WTC11 (cell line): ENCODE data around the gene CLNK. TPM values are rescaled to one million over a fixed set of nuclear protein-coding genes. Genes with fewer than 3 reads are reported as not detected.

Experiments used
- ATAC-seq: fragments of 200-7000 bp; cut with Tn5 transposase; 2 replicates; pipeline ENCODE4 v1.10.0; 2021; ENCODE audit warnings: mild to moderate bottlenecking, moderate library complexity
- CTCF ChIA-PET: fragments of 300-600 bp; sonication (Branson Sonifier 250); formaldehyde crosslinking; loops from one replicate; lab custom pipeline; 2021; ENCODE audit warnings: antibody characterized with exemption; lab: Charles Lee
- POLR2A ChIA-PET: fragments of 350-600 bp; sonication (Branson Sonifier 250); formaldehyde crosslinking; loops from one replicate; lab custom pipeline; 2021; ENCODE audit warnings: antibody characterized with exemption; lab: Charles Lee
- DNase-seq: peaks from one replicate; pipeline ENCODE4 v3.0.0; 2021; ENCODE audit warnings: low spot score
- H3K27ac Mint-ChIP-seq: 2 replicates; pipeline ENCODE4 v1.8.0; 2021; ENCODE audit warnings: mixed read lengths
- H3K27me3 Mint-ChIP-seq: 2 replicates; pipeline ENCODE4 v1.8.0; 2021; ENCODE audit warnings: low read depth, mild to moderate bottlenecking, moderate library complexity, mixed read lengths
- H3K36me3 Mint-ChIP-seq: 2 replicates; pipeline ENCODE4 v1.8.0; 2021; ENCODE audit warnings: mixed read lengths
- H3K4me1 Mint-ChIP-seq: 2 replicates; pipeline ENCODE4 v1.8.0; 2022; ENCODE audit warnings: mixed read lengths
- H3K4me3 Mint-ChIP-seq: 2 replicates; pipeline ENCODE4 v1.8.0; 2021; ENCODE audit warnings: mild to moderate bottlenecking, moderate library complexity, mixed read lengths
- H3K9me3 Mint-ChIP-seq: 2 replicates; pipeline ENCODE4 v1.8.0; 2021; ENCODE audit warnings: mixed read lengths
- CBFB ChIP-seq: sonication (generic); formaldehyde crosslinking; IDR thresholded peaks from 2 replicates; pipeline ENCODE4 v1.8.1; 2022; ENCODE audit warnings: mild to moderate bottlenecking, low read depth, missing genetic modification reagents
- GRHL2 ChIP-seq: fragments of 250-450 bp; sonication (Bioruptor Pico); IDR thresholded peaks from 2 replicates; pipeline ENCODE4 v1.8.0; 2022; ENCODE audit warnings: mild to moderate bottlenecking, moderate library complexity; ENCODE audit not compliant: insufficient replicate concordance, severe bottlenecking
- HMGA2 ChIP-seq: fragments of 250-450 bp; sonication (Bioruptor Pico); IDR thresholded peaks from 2 replicates; pipeline ENCODE4 v1.4.0; 2021; ENCODE audit warnings: mild to moderate bottlenecking, moderate library complexity
- MAX ChIP-seq: sonication (generic); formaldehyde crosslinking; IDR thresholded peaks from 2 replicates; pipeline ENCODE4 v1.8.0; 2022; ENCODE audit warnings: mild to moderate bottlenecking, missing genetic modification reagents
- MXD4 ChIP-seq: fragments of 250-450 bp; sonication (Bioruptor Pico); IDR thresholded peaks from 2 replicates; pipeline ENCODE4 v1.8.0; 2021; ENCODE audit warnings: mild to moderate bottlenecking, moderate library complexity, borderline replicate concordance
- NFE2L1 ChIP-seq: sonication (generic); formaldehyde crosslinking; IDR thresholded peaks from 2 replicates; pipeline ENCODE4 v1.8.1; 2023; ENCODE audit warnings: missing genetic modification reagents
- NFYB ChIP-seq: sonication (generic); formaldehyde crosslinking; conservative IDR thresholded peaks from 2 replicates; pipeline ENCODE4 v1.8.0; 2022; ENCODE audit warnings: low read depth, missing genetic modification reagents
- NR3C1 ChIP-seq: sonication (generic); formaldehyde crosslinking; conservative IDR thresholded peaks from 2 replicates; pipeline ENCODE4 v1.8.1; 2023; ENCODE audit warnings: low read depth, mild to moderate bottlenecking, missing genetic modification reagents
- PRRX2 ChIP-seq: fragments of 250-450 bp; sonication (Bioruptor Pico); IDR thresholded peaks from 2 replicates; pipeline ENCODE4 v1.8.0; 2021; ENCODE audit warnings: mild to moderate bottlenecking
- RELA ChIP-seq: sonication (generic); formaldehyde crosslinking; IDR thresholded peaks from 2 replicates; pipeline ENCODE4 v1.8.1; 2022; ENCODE audit warnings: missing genetic modification reagents, mild to moderate bottlenecking, borderline replicate concordance
- RORB ChIP-seq: fragments of 250-450 bp; sonication (Bioruptor Pico); IDR thresholded peaks from 2 replicates; pipeline ENCODE4 v1.9.0; 2021; ENCODE audit warnings: mild to moderate bottlenecking
- TCF7 ChIP-seq: sonication (generic); formaldehyde crosslinking; IDR thresholded peaks from 2 replicates; pipeline ENCODE4 v1.8.0; 2022; ENCODE audit warnings: mild to moderate bottlenecking, low read depth, missing genetic modification reagents, moderate library complexity
- TP53 ChIP-seq: sonication (generic); formaldehyde crosslinking; IDR thresholded peaks from 2 replicates; pipeline ENCODE4 v1.8.1; 2023; ENCODE audit warnings: mild to moderate bottlenecking, missing genetic modification reagents
- ZBTB21 ChIP-seq: sonication (generic); formaldehyde crosslinking; IDR thresholded peaks from 2 replicates; pipeline ENCODE4 v1.8.1; 2023; ENCODE audit warnings: mild to moderate bottlenecking, missing genetic modification reagents, borderline replicate concordance
- ZNF138 ChIP-seq: sonication (generic); formaldehyde crosslinking; conservative IDR thresholded peaks from 2 replicates; pipeline ENCODE4 v1.8.1; 2022; ENCODE audit warnings: mild to moderate bottlenecking, moderate library complexity, missing genetic modification reagents
- ZNF425 ChIP-seq: fragments of 250-450 bp; sonication (Bioruptor Pico); conservative IDR thresholded peaks from 2 replicates; pipeline ENCODE4 v1.9.0; 2021; ENCODE audit warnings: mild to moderate bottlenecking
- ZNF532 ChIP-seq: fragments of 250-450 bp; sonication (Bioruptor Pico); IDR thresholded peaks from 2 replicates; pipeline ENCODE4 v1.9.0; 2021; ENCODE audit warnings: mild to moderate bottlenecking, borderline replicate concordance
- total RNA-seq: library from RNA; stranded (reverse); gene quantifications from 3 replicates; pipeline ENCODE4 v1.2.3, GENCODE V29; 2021
- TF ChIP-seq, protein P1 (sequence below): sonication (generic); formaldehyde crosslinking; IDR thresholded peaks from 2 replicates; pipeline ENCODE4 v1.8.1; 2022; ENCODE audit warnings: missing genetic modification reagents, borderline replicate concordance

The CLNK gene
- total RNA-seq, 1 experiment from 2014 or later = not detected

DNA sequence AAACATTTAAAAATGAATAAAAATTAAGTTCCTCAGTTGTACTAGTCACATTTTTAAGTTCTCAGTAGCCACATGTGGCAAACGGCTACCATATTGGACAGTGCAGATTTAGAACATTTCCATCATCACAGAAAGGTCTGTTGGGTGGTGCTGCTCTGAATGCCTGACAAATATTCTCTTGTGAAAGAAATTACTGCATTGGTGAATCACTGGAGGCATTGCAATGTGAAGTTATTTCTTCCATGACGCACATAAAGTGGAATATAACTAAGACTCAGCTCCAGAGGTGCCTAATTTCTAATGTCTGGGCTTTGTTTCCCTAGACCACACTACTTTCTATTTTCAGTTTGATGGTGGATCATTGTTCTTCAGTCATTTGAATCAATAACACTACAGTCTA lies 44.9 kb downstream of the CLNK start (continued):
- TF ChIP-seq ZNF425 (CRISPR knock-in tag) (no peak), MXD4 (CRISPR knock-in tag) (no peak), TP53 (CRISPR knock-in tag) (no peak), RORB (CRISPR knock-in tag) (no peak), TCF7 (CRISPR knock-in tag) (no peak), GRHL2 (no peak)

DNA sequence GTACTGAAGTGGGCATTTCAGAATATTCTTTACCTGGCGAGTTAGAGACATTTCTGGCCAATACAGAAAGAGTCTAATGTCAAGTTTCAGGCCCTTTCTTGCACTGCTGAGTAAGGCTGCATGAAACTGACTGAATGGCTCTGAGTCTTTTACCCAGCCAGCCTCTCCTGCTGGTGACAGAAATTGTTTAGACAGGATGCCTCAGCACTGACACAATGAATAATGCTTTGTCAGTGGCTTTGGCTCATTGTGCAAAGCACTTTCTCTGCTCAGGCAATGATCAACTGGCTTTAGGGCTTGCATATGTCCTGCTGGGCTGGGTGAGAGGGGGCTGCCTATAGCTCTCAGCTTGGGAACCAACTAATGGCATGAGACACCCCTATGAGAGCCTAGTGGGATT lies 45.5 kb downstream of the CLNK start:
- POLR2A ChIA-PET = no interaction called here
- H3K27ac Mint-ChIP-seq = no peak overlapping the region
- TF ChIP-seq HMGA2 (CRISPR knock-in tag) = no peak
- TF ChIP-seq CBFB (CRISPR knock-in tag) = no peak
- TF ChIP-seq, protein P1, sequence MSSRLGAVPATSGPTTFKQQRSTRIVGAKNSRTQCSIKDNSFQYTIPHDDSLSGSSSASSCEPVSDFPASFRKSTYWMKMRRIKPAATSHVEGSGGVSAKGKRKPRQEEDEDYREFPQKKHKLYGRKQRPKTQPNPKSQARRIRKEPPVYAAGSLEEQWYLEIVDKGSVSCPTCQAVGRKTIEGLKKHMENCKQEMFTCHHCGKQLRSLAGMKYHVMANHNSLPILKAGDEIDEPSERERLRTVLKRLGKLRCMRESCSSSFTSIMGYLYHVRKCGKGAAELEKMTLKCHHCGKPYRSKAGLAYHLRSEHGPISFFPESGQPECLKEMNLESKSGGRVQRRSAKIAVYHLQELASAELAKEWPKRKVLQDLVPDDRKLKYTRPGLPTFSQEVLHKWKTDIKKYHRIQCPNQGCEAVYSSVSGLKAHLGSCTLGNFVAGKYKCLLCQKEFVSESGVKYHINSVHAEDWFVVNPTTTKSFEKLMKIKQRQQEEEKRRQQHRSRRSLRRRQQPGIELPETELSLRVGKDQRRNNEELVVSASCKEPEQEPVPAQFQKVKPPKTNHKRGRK (CRISPR knock-in tag) = no peak
- TF ChIP-seq NFE2L1 (CRISPR knock-in tag) = no peak
- no peak for TF ChIP-seq ZBTB21 (CRISPR knock-in tag)
- TF ChIP-seq ZNF138 (CRISPR knock-in tag) = no peak
- no peak for TF ChIP-seq PRRX2 (CRISPR knock-in tag)
- no peaks in the 10 kb centered on the region for H3K4me1 Mint-ChIP-seq
- H3K36me3 Mint-ChIP-seq = peaks cover 60% of the 10 kb centered on the region
- CTCF ChIA-PET = no interaction called here
- no peak overlapping the region for H3K4me3 Mint-ChIP-seq
- DNase-seq = no peak
- H3K27me3 Mint-ChIP-seq = peaks cover 2% of the 10 kb centered on the region; the same call in 1 of the 2 replicates
- H3K9me3 Mint-ChIP-seq = peaks cover 79% of the 10 kb centered on the region
- no peak for ATAC-seq

DNA sequence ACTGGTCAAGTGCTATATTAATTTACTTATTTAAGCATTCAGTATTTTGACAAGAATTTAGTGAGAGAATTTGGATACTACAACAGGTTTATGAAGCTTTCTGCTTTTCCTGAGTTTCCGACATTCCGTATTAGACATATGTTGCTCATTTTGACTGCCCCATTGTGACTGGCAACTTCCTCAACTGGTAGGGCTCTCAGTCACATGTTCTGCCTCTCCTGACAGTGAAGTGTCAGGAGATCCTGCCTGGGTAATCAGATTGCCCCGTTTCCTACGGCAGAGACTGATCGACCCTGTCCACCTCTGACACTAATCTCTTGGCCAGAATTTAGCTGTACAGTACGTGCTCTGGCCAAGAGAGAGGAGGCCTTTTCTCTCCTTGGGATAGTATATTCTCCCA lies 49.5 kb downstream of the CLNK start:
- DNase-seq (no peak), ATAC-seq (no peak)
- peaks cover 6% of the 10 kb centered on the region for H3K27me3 Mint-ChIP-seq
- H3K4me1 Mint-ChIP-seq = no peaks in the 10 kb centered on the region
- no peak overlapping the region for H3K4me3 Mint-ChIP-seq
- peaks cover 73% of the 10 kb centered on the region for H3K9me3 Mint-ChIP-seq
- ChIA-PET POLR2A (no interaction called here), CTCF (no interaction called here)
- H3K27ac Mint-ChIP-seq = no peak overlapping the region
- TF ChIP-seq MAX (no peak), NFYB (CRISPR knock-in tag) (no peak), ZNF532 (CRISPR knock-in tag) (no peak), NR3C1 (no peak), RELA (CRISPR knock-in tag) (no peak)
- TF ChIP-seq, all 79 proteins: peak for 0
- peaks cover 62% of the 10 kb centered on the region for H3K36me3 Mint-ChIP-seq
